Lower leg skin (tissue), 4 donors: ENCODE measurements around the gene FNDC3B. TPM values are rescaled to one million over a fixed set of nuclear protein-coding genes. Genes with fewer than 3 reads are reported as not detected.

Source experiments
- DNase-seq, 2 donors: peaks; one replicate each; pipeline ENCODE4 v3.0.0-alpha.2; 2019; ENCODE audit warnings: low spot score in 2 of 2
- H3K4me3 ChIP-seq: fragments of 200-600 bp; sonication (generic); 2 replicates; pipeline ENCODE4 v1.5.1; 2017; ENCODE audit warnings: mild to moderate bottlenecking, low read depth; ENCODE audit not compliant: poor library complexity, severe bottlenecking
- POLR2A ChIP-seq, 2 donors: fragments of 450-650 bp; IDR thresholded peaks; one replicate each; pipeline ENCODE4 v1.6.1; 2016 to 2017; ENCODE audit warnings: antibody characterized with exemption in 2 of 2, mild to moderate bottlenecking in 1 of 2, moderate library complexity in 1 of 2
- WGBS, 2 donors: methylation state at CpG; one replicate each; pipeline ENCODE4 v1.1.5; 2018; 5-methylcytosine and 5-hydroxymethylcytosine counted together
- intact Hi-C: fragments of 100-400 bp; cut with DNase I; formaldehyde crosslinking; loops from one replicate; pipeline ENCODE4 v1.15.0; 2023; ENCODE audit warnings: low total_unique reads
- total RNA-seq, 4 donors: library from RNA; depleted of rRNA; stranded (reverse); fragments of >200 nt; gene quantifications; one replicate each; pipeline ENCODE4 v1.1.0, GENCODE V29; 2016
- TF ChIP-seq, protein P1 (sequence below), 3 donors: fragments of 450-650 bp; IDR thresholded peaks; one replicate each; pipeline ENCODE4 v1.5.1; 2016; ENCODE audit warnings: antibody characterized with exemption in 3 of 3, mild to moderate bottlenecking in 3 of 3, moderate library complexity in 2 of 3

FNDC3B gene
- total RNA-seq, 4 donors from 2014 or later: 22.9 to 39.3 (median 23.2) TPM

DNA sequence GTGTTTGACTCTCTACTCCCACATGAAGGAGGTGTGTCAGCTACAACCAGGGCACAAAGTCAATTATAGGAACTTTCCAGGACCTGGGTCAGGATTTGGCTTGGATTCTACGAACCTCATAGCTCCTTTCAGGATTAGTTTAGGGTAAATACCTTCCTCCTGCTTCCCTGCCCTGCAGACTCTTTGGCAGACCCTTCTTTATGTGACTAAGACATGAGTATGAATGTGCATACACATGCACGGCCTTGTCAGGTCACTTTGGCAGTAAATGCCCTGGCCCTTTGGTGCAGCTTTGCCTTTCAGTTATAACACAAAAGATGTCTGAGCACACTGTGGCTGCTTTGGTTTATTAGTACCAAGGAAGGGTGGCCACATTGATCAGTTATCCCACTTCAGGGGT, 340.0 kb downstream of the FNDC3B start:
- WGBS, 2 donors: 49 to 66% methylated on average over 2 of the region's 2 CpGs
- TF ChIP-seq, protein P1, sequence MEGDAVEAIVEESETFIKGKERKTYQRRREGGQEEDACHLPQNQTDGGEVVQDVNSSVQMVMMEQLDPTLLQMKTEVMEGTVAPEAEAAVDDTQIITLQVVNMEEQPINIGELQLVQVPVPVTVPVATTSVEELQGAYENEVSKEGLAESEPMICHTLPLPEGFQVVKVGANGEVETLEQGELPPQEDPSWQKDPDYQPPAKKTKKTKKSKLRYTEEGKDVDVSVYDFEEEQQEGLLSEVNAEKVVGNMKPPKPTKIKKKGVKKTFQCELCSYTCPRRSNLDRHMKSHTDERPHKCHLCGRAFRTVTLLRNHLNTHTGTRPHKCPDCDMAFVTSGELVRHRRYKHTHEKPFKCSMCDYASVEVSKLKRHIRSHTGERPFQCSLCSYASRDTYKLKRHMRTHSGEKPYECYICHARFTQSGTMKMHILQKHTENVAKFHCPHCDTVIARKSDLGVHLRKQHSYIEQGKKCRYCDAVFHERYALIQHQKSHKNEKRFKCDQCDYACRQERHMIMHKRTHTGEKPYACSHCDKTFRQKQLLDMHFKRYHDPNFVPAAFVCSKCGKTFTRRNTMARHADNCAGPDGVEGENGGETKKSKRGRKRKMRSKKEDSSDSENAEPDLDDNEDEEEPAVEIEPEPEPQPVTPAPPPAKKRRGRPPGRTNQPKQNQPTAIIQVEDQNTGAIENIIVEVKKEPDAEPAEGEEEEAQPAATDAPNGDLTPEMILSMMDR (IDR thresholded peaks at IDR 0.05): no peak
- TF ChIP-seq POLR2A (IDR thresholded peaks at IDR 0.05): no peak
- no peak for DNase-seq
- intact Hi-C loops: no loop called here
- no peak overlapping the region for H3K4me3 ChIP-seq

DNA sequence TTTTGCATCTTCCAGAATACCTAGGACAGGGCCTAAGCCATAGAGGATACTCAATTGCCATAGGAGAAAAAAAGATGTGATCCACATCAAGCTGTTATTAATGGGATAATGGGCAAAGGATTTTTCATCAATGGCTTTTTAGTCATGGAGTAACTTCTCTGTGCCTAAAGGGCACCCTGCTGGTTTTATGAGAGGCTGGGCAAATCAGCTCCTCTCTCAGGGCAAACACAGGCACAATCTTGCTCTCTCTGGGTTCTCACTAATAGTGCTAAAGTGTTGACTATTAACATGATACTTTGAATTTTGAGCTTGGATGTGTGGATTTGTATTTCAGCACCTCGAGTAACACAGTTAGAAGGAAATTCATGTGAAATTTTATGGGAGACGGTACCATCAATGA, 341.3 kb downstream of the FNDC3B start:
- no peak for TF ChIP-seq POLR2A (IDR thresholded peaks at IDR 0.05)
- TF ChIP-seq, protein P1 (IDR thresholded peaks at IDR 0.05): no peak
- WGBS, 2 donors: 93 to 96% methylated on average over 2 of the region's 2 CpGs
- intact Hi-C loops: no loop called here

DNA sequence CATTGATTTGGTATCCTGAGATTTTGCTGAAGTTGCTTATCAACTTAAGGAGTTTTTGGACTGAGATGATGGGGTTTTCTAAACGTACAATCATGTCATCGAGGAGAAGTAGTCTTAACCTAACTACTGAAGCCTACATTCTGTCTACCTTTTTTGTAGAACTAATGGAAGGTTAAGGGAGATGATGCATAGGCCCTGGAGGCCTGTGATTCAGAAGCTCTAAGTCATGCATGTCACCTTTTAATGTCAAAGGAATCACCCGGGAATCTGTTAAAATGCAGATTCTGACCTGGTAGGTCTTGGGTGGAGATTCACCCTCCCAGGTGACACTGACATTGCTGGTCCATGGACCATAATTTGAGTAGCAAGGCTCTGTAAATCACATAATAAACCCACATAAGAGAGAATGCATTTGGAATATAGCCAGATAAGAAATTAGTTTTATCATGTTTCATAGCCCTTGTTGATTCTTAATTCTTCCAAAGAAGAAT, 344.0 kb downstream of the FNDC3B start:
- 69 to 73% methylated on average over 3 of the region's 3 CpGs for WGBS, 2 donors
- H3K4me3 ChIP-seq: no peak overlapping the region
- TF ChIP-seq, protein P1 (IDR thresholded peaks at IDR 0.05): no peak
- TF ChIP-seq POLR2A (IDR thresholded peaks at IDR 0.05): no peak
- DNase-seq: no peak
- intact Hi-C loops: no loop called here

More for the DNA sequence above, 341.3 kb downstream of the FNDC3B start:
- no peak overlapping the region for H3K4me3 ChIP-seq
- DNase-seq: no peak

DNA sequence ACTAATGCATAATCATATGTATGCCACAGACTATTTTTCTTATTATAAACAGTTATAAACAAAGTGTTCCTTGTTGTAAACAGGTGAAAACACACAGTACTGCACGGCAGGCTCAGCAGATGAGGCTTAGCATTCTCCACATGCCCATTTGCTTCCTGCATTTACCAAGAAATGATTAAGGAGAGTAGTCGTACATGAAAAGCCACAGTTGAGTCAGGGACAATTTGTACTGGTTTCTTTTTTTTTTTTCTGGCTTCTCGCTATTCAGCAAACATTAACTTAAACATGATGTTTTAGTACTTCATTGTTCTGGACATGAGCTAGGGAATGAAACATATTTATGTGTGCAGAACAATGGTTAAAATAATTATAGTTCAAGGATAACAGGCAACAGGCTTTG, 345.5 kb downstream of the FNDC3B start:
- 74 to 79% methylated on average over 3 of the region's 3 CpGs for WGBS, 2 donors
- DNase-seq: no peak
- intact Hi-C loops: no loop called here
- no peak for TF ChIP-seq POLR2A (IDR thresholded peaks at IDR 0.05)
- TF ChIP-seq, protein P1 (IDR thresholded peaks at IDR 0.05): no peak
- no peak overlapping the region for H3K4me3 ChIP-seq

DNA sequence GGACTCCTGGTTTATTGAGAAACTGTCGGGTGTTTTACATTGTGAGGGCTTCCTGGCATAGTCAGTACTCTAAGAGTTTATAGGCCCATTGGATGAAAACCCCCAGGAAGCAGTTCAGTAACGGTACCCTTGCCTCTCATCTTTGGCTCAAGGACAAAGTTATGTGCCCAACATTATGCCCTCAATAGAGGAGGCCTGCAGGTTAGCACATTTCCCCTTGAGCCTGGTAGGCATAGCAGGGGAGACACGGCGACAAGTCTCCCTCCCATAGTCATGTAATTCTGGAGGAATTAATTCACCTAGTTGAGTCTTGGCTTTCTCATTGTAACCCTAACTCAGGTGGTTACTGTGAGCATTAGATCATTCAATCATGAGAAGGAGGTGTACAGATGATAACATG, 348.4 kb downstream of the FNDC3B start:
- intact Hi-C loops: no loop called here
- no peak for TF ChIP-seq POLR2A (IDR thresholded peaks at IDR 0.05)
- TF ChIP-seq, protein P1 (IDR thresholded peaks at IDR 0.05): no peak
- H3K4me3 ChIP-seq: no peak overlapping the region
- no peak for DNase-seq
- WGBS, 2 donors: 94 to 100% methylated on average over 4 of the region's 4 CpGs

DNA sequence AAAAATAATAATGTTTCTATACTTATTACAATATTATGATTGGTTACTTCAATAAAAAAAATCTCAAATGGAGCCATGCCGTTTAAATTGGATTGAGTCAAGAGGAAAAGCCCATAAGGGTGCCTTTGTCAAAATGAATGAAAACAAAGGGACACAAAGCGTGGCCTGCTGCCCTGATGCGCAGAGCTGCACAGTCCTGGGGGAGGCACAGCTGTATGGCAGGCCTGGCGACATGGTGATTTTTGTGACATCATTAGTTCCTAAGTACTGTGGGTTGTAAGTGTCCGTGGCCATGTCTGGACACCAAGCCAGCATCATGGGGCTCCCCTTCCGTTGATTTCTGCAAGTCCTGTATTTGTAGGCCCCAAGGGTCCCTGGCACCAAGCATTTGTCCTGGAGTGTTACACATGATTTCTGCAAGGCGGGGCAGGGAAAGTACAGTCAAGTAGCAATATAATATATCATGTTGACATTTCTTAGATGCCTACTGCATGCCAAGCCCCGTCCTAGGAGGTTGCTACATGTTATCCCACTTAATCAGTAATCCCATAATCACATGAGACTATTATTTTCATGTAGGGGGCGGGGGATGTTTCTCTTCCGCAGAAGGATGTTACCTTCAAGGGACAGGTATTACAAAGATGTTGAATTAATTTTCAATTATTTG, 349.2 kb downstream of the FNDC3B start:
- WGBS, 2 donors: 81 to 83% methylated on average over 10 of the region's 10 CpGs
- DNase-seq: no peak
- H3K4me3 ChIP-seq: no peak overlapping the region
- TF ChIP-seq, protein P1 (IDR thresholded peaks at IDR 0.05): no peak
- TF ChIP-seq POLR2A (IDR thresholded peaks at IDR 0.05): no peak
- intact Hi-C loops: no loop called here
